WERI-Rb-1 (cell line): Measurements from ENCODE around the gene TFF3.

Experiments
- DNase-seq: peaks from one replicate; pipeline ENCODE4 v3.0.0-alpha.2; 2020
- H3K27ac ChIP-seq: fragments of 250-450 bp; sonication (Bioruptor Pico); 2 replicates; pipeline ENCODE4 v1.5.1; 2020; ENCODE audit warnings: mild to moderate bottlenecking, moderate library complexity
- H3K27me3 ChIP-seq: fragments of 250-450 bp; sonication (Bioruptor Pico); 2 replicates; pipeline ENCODE4 v1.5.1; 2021; ENCODE audit warnings: mild to moderate bottlenecking, low read depth, moderate library complexity; ENCODE audit not compliant: insufficient read depth, severe bottlenecking
- H3K36me3 ChIP-seq: fragments of 250-450 bp; sonication (Bioruptor Pico); 2 replicates; pipeline ENCODE4 v1.5.1; 2020; ENCODE audit warnings: mild to moderate bottlenecking, moderate library complexity
- H3K4me3 ChIP-seq: 2 replicates; pipeline ENCODE4 v1.5.1; 2011; ENCODE audit warnings: low read depth, mild to moderate bottlenecking, control low read depth, low read length
- H3K9me3 ChIP-seq: fragments of 250-450 bp; sonication (Bioruptor Pico); 2 replicates; pipeline ENCODE4 v1.5.1; 2021; ENCODE audit warnings: mild to moderate bottlenecking, moderate library complexity; ENCODE audit not compliant: severe bottlenecking
- CTCF ChIP-seq: IDR thresholded peaks from 2 replicates; pipeline ENCODE4 v1.5.1; 2011; ENCODE audit warnings: low read depth, mild to moderate bottlenecking, control low read depth, inconsistent platforms, low read length

Gene TFF3

GRCh38 chr21:42308161-42308913, 6.9 kb downstream of the TFF3 start:
- TF ChIP-seq CTCF: no peak
- H3K36me3 ChIP-seq: no peaks in the 10 kb centered on the region

DNA sequence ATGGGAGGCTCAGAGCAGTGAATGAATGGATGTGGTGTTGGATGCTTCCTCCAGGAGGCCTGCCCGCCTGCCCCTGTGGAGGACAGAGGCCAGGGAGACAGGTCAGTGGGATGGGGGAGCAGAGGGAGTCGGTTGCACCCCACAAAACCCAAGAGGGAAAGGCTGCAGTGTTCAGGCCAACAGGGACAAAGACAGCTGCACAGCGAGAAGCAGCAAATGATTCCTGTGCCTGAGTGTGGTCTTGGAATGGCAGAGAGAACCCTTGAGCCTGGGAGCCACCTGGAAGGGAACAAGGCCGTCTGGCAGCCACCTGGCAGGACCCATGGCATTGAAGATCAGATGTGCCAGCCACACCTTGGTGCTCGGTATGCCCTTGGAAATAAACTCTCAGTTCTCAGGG, 8.1 kb downstream of the TFF3 start:
- no peak overlapping the region for H3K4me3 ChIP-seq
- no peak for TF ChIP-seq CTCF
- no peaks in the 10 kb centered on the region for H3K36me3 ChIP-seq
- H3K27ac ChIP-seq: no peak overlapping the region
- H3K9me3 ChIP-seq: no peaks in the 10 kb centered on the region
- H3K27me3 ChIP-seq: no peaks in the 10 kb centered on the region
- DNase-seq: no peak

More at GRCh38 chr21:42308161-42308913, 6.9 kb downstream of the TFF3 start:
- H3K9me3 ChIP-seq: no peaks in the 10 kb centered on the region
- no peak overlapping the region for H3K27ac ChIP-seq
- no peak for DNase-seq
- no peak overlapping the region for H3K4me3 ChIP-seq
- H3K27me3 ChIP-seq: no peaks in the 10 kb centered on the region

- no peak for DNase-seq
- no peak for TF ChIP-seq CTCF
- Histone ChIP-seq H3K4me3 (no peak overlapping the region), H3K36me3 (no peaks in the 10 kb centered on the region), H3K27me3 (no peaks in the 10 kb centered on the region), H3K9me3 (no peaks in the 10 kb centered on the region), H3K27ac (no peak overlapping the region)
These were observed 8.7 kb downstream of the TFF3 start for GRCh38 chr21:42306366-42307035.

DNA sequence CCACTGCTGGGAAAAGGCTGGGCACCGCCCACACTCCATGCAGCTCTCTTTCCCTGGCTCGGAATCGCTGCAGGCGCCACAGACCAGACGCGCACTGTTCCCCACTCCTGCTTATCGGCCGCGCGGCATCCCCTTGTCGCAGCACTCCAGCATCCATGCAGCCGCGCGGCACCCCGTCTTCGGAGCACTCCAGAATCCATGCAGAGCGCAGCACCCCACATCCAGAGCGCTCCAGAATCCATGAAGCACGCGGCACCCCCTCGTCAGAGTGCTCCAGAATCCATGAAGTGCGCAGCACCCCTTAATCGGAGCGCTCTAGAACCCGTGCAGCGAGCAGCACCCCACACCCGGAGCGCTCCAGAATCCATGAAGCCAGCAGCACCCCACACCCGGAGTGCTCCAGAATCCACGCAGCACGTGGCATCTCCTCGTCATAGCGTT, 9.5 kb downstream of the TFF3 start:
- no peaks in the 10 kb centered on the region for H3K36me3 ChIP-seq
- H3K4me3 ChIP-seq: no peak overlapping the region
- no peak for DNase-seq
- no peak for TF ChIP-seq CTCF
- H3K9me3 ChIP-seq: no peaks in the 10 kb centered on the region
- H3K27ac ChIP-seq: no peak overlapping the region
- H3K27me3 ChIP-seq: no peaks in the 10 kb centered on the region

- Histone ChIP-seq H3K27ac (no peak overlapping the region), H3K4me3 (no peak overlapping the region), H3K9me3 (no peaks in the 10 kb centered on the region), H3K27me3 (no peaks in the 10 kb centered on the region), H3K36me3 (no peaks in the 10 kb centered on the region)
- TF ChIP-seq CTCF: no peak
- DNase-seq: no peak
These were observed 10.4 kb downstream of the TFF3 start for GRCh38 chr21:42304556-42305454.
